Articular chondrocyte of knee joint (primary cell): ENCODE data around the gene FAM170B. TPM values are rescaled to one million over a fixed set of nuclear protein-coding genes. Genes with fewer than 3 reads are reported as not detected.

Source experiments
- total RNA-seq: library from RNA; depleted of rRNA; stranded (reverse); fragments of >200 nt; gene quantifications from 2 replicates; pipeline ENCODE4 v1.2.3, GENCODE V29; 2012

Gene FAM170B
- total RNA-seq, result not detected in 2 replicates

GRCh38 chr10:49133706-49134248 is at the start of gene FAM170B:
Gene FAM170B, minus strand, starts transcription at chr10:49134021. Its CDS starts 103 bp downstream, at chr10:49133918.

GRCh38 chr10:49115015-49115795 is 18.6 kb downstream of the FAM170B start, which contains the start of gene VSTM4:
Gene VSTM4, minus strand, starts transcription at chr10:49115522. Its CDS starts 37 bp downstream, at chr10:49115485.

Other genes starting within 250 kb of the FAM170B start
- not detected in 2 replicates for gene LRRC18, start 194.2 kb downstream of the FAM170B start, total RNA-seq
- 17.8 and 20.1 TPM in 2 replicates for gene VSTM4, start 18.5 kb downstream of the FAM170B start, total RNA-seq
- not detected in 2 replicates for gene TMEM273, start 54.4 kb upstream of the FAM170B start, total RNA-seq
- under 0.01 TPM in 1 of 2 replicates, not detected in the other for gene C10orf71, start 165.1 kb upstream of the FAM170B start, total RNA-seq